GM21723 (cell line): ENCODE results near the gene INSR.

Source experiments
- ATAC-seq: cut with Tn5 transposase; IDR thresholded peaks from one replicate; pipeline ENCODE4 v1.9.1; 2021; ENCODE audit warnings: mild to moderate bottlenecking, moderate library complexity; ENCODE audit not compliant: unreplicated experiment

Gene INSR

DNA sequence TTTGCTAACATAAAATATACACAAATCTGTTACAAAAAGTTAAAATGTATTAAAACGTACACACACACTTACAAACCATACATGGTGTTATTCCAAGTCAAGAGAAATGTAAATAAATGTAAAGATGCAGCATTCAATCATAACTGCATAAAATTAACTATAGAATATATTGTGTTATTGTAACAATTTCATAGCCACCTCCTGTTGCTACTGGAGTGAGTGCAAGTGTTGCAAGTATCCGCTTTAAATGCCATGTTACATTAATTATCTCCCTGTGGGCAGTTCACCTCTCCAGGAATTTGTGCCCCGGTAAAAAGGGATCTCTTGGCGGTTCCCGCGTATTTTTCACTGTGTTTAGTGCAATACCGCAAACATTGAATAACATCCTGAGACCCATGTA is 3.5 kb upstream of the INSR start:
- ATAC-seq, result no peak

DNA sequence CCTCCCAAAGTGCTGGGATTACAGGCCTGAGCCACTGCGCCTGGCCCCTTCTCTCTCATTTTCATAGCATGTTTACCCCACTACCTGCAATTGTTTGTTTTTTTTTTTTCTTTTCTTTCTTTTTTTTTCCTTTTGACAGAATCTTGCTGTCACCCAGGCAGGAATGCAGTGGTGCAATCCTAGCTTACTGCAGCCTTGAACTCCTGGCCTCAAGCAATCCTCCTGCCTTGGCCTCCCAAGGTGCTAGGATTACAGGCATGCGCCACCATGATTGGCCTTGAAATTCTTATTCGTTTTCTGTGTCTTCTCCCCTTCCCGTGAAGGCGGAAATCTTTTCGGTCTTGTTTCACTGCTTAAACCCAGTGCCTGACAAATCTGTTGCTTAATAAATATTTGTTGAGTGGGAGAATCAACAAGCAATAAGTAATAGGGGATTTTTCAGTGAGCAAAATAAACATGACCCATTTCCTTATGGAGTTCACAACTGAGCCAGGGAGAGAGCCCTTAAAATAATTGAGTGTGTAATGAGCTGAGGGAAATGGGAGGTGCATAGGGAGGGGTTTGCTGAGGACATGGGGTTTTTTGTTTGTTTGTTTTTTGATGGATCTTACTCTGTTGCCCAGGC is 1.8 kb upstream of the INSR start:
- ATAC-seq, result no peak

DNA sequence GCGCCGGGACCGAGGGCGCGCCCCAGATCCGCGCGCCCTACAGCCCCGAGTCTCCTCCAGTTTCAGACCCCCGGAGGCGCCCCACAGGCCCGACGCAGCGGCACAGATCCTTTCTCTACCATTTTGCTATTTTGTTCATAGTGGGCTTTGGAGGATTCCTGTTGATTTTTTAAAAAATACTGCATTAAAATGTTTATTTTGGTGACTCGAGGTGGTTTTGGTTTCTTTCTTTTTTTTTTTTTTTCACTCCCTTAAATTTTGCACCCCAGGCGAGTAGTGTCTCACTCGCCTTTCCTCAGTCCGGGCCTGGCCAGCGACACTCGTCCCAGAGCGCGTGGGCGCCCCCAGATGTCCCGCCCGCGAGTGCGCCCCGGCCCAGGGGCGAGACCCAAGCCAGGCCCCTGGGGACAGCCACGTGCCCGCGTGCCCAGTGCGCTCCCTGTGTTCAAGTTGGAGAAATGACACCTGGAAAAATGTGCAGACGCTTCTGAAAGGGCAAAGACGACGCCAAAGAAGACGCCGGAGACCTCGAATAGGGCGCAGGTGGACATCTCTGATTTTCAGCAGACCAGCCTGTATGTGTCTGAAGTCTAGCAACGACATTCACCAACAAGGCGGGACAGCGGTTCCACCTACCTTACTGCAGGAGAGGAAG is 471 bp upstream of the INSR start:
- ATAC-seq, result no peak

DNA sequence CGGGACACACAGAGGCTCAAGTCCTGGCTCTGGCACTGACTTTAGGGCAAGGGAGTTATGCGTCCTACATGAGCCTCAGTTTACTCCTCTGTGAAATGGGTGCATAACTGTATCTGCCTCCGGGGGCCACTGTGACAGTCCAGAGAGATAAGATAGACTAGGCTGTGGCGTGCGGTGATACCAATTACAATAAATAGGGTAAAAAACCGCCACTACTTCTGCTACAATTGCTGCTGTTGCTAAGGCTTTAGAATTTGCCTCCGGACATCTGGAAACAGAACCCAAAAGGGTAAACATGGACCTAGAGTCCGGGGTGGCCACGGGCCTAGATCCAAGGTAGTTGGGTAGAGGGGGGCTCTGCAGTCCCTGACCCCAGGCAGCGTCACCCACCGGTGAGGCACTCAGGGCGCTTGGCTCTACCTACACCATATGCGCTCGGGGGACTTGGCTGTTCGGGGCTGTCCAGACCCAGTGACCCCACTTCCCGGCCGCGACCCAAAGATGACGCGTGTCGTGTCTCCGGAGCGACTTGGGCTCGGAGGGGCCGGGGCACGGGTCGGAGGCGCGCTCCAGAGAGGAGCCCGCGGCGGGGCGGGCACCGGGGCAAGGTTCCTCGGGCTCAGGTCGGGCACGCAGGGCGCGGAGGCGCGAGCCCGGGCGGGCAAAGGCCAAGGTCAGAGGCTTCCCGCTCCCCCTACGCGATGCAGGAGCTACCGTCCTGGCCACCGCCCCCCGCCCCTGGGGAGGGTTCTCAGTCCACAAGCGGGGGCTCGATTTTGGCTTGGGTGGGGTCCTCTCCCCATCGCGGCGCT is 1.1 kb downstream of the INSR start:
- ATAC-seq, result peak; percentile 21

DNA sequence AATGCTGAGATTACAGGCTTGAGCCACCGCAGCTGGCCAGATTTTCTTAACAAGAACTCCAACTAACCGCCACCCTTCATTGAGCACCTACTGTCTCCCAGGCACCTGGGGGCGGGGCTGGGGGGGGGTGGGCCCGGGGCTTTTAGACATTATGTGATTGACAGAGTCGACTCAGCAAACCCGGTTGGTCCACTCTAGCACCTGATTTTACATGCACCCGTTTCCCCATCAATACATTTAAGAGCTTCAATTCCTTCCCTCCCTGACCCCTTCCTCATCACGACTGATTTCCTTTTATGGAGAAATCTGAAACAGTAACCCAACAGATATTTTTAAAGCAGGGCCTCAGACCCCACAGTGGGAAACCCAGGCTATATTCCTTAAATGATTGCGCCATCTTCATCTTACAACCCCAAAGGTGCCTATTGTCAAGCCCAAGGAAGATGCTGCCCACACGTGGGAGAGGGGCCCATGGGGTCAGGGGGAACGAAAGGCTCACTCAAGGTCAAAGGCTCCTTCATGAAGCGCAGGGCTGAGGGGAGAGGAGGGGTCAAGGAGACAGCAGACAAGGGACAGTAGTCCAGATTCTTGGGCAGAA is 1.8 kb downstream of the INSR start:
- no peak for ATAC-seq

DNA sequence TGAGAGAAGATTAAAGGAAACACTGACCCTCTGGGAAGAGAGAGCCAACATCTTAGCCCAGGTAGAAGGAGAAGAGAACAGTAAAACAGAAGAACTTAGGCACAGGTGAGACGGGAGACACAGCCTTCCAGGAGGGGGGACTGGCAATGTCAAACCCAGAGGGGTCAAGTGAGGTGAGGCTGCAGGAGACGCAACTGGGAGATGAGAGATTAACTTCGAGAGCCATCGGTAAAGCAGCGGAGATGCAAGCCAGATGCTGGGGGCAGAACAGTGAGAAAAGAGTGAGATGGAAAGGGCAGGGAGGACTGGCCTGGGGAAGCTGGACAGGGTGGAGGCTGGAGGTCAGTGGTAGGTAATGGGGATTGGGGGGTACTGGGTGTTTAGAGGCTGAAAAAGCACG is 5.2 kb downstream of the INSR start:
- ATAC-seq, result no peak

DNA sequence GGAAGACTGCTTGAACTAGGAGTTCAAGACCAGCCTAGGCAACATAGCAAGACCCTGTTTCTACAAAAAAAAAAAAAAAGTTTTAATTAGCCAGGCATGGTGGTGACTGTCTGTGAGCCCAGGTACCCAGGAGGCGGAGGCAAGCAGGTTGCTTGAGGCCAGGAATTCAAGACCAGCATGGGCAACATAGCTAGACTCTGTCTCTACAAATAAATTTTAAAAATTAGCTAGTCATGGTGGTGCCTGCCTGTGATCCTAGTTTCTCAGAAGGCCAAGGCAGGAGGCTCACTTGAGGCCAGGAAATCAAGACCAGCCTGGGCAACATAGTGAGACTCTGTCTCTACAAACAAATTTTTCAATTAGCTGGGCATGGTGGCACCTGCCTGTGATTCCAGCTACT is 6.1 kb downstream of the INSR start:
- no peak for ATAC-seq

DNA sequence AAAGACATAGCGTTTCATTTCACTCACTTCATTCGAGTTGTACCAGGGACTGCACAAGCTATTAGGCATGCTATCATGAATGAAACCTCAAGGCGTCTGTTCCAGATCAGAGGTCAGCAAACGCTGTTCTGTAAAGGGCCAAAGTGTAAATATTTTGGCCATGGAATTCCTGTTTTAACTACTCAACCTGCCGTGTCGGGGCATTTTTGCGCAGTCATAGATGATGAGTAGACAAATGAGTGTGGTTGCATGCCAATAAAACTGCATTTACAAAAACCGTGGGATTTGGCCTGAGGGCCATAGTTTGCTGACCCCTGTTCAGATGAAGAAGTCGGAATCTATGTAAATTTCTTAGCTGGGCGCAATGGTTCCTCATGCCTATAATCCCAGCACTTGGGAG is 6.5 kb downstream of the INSR start:
- no peak for ATAC-seq

DNA sequence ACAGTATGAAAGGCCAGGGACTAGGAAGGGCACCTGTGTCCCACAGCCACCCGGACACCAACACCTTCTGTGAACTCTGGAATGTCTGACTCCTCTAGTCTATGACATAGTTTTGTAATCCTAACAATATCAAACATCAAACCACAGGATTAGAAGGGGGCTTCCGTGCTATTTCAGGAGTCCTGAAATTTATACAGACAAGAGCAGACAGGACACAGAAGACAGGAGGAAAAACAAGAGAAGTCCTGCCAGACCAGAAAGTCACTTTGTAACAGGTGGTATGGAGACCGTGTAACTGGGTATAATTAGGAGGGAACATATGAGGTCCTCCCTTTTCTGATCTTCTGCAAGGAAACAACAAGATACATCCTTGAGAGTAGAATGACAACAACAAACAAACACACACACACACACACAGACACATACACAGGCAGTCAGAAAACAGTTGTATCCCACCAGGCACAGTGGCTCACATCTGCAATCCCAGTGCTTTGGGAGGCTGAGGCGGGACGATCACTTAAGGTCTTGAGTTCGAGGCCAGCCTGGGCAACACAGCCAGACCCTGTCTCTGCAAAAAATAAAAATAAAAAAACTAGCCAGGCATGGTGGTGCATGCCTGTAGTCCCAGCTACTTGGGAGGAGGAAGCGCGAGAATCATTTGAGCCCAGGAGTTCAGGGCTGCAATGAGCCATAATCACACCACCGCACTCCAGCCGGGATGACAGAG is 13.1 kb downstream of the INSR start:
- no peak for ATAC-seq

DNA sequence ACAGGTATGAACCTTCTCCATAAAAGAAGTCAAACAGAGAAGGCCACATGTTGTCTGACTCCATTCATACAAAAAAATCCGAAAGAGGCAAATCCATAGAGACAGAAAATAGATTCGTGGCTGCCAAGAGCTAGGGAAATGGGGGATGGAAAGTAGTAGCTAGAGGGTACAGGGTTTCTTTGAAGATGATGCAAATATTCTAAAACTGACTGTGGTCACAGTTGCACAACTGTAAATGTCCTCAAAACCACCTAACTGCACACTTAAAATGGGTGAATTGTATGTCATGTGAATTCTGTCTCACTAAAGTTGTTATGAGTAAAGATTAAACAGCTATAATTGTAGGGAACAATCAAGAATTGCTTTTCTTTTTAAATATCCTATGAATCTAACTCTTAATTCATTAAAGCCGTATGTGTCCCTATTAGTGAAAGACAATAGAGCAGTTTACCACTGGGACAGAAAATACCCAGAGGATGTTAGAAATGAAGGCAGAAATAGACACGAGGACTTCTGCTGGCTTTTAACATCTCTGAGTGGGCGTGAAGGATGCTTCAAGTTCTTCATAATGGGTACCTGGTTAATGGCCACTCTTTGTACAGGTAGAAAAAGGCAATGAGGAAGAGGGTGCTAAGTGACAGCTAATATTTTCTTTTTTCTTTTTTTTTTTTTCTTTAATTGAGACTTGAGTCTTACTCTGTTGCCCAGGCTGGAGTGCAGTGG is 21.2 kb downstream of the INSR start:
- ATAC-seq, result peak; percentile 79

DNA sequence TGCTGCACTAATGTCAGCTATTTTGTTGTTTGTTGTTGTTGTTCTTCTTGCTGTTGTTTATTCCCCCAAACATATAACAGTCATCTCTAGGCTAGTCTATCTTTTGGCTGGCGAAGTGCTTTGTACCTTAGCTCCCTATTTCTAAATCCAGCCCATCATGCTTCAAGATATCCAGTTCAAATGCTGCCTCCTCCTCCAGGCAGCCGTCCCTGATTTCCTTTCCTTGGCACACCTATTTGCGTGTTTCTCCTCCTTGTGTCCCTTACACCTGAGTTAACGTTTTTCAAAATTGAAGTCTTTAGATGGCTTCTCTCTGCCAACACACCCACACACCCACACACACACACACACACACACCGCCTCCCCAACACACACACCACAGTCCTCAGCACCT is 25.5 kb downstream of the INSR start:
- no peak for ATAC-seq

DNA sequence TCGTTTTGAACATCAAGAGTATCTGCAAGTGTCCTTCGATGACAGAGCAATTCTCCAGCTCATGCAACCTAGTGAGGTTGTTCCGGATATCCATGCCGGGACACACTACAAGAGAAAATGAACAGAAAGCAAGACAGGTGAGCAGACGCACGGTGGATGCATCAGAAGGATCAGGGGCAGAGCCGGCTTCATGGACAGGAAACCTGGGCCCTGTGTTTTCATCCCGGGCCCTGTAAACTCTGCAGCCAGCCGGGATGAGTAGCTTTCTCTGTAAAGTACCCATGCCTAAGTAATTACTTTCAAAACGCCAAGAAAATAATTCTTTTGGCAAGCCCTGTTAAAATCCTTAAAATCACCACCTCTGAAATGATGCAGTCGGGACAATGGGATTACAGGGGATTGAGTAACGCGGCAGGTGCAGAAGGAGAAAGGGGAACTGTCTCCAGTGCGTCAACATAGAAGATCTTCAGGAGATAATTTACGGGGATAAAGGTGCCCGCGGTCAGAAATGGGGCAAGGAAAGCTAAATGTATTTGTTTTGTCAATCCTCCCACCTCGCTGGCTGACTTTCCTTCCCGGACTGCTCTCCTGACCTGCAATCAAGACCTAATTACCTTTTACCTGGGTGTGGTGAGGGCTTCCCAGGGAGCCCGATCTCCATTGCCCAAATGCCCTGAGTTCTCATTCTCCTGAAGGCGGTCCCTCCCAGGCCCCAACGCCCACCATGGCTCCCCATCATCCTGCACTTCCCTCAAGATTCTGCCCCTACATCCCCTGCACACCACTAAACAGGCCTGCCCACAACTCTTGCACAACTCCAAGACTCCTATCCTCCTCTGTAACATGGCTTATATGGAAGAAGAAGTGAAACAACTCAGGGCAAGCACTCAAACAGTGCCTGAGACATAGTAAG is 26.2 kb downstream of the INSR start:
- no peak for ATAC-seq

DNA sequence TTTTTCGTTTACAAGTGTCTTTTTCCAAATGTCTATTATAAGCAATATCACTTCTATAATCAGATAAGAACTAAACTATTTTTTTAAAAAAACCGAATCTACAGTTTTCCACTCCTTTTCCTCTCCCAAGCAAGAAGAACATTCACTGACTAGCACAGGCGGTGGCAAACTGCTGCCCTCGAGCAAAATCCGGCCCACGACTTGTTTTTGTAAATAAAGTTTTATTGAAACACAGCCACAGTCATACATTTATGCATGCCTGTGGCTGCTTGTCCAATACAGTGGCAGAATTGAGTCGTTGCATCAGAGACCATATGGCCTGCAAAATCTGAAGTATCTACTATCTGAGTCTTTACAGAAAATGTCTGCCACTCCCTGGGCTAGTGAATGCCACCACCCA is 27.4 kb downstream of the INSR start:
- no peak for ATAC-seq

DNA sequence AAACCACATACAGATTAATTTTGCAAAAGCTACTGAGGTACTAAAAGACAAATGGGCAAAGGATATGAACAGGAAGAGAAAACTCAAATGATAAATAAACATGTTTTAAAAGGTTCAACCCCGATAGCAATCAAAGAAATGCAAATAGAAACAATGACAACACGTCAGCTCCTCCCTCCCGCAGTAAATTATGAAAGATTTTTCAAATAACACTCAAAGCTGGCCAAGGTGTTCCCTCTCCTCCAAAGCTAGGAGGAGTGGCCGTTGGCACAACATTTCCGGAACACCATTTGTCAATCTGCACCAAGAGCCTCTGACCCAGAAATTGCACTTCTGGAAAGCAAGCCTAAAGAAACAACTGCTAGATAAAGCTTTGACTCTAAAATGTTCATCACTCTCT is 28.3 kb downstream of the INSR start:
- no peak for ATAC-seq

DNA sequence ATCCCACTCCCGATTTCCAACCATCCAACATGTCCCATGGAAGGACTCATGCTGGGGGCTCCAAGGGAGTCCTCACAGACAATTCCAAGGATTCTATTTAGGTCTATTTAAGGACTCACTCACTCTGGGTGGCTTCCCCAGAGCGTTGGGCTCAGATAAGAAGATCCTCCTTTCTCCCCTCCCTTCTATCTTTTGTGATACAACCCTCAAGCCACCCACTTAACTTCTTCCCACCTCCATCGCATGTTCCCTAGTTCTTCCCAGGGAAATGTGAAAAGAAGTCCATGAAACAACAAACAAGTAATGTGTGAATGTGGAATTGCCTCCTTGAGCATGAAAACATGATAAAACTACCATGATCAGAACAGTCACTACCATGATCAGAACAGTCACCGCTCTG is 29.4 kb downstream of the INSR start:
- ATAC-seq, result no peak

DNA sequence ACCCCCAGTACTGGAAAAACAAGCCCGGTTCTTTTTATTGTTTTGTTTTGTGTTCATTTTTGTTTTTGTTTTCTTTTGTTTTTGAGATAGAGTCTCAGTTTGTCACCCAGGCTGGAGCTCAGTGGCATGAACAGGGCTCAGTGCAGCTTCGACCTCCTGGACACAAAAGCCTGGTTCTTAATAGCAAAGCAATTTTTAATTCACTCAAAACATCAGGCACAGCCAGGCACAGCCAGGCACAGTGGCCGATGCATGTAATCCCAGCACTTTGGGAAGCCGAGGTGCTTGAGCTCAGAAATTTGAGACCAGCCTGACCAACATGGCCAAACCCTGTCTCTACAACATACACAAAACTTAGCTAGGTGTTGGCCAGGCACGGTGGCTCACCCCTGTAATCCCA is 30.7 kb downstream of the INSR start:
- no peak for ATAC-seq

DNA sequence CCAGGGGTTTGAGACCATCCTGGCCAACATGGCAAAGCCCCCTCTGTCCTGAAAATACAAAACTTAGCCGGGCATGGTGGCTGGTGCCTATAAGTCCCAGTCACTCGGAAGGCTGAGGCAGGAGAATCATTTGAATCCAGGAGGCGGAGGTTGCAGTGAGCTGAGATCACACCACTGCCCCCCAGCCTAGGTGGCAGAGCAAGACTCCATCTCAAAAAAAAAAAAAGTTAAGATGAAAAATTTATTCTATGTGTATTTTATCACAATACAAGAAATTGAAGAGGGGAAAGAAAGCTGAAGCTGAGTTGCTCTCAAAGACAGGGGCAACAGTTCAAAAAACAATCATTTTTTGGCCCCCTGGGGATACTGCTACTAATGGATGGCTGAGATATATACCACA is 31.1 kb downstream of the INSR start:
- no peak for ATAC-seq

DNA sequence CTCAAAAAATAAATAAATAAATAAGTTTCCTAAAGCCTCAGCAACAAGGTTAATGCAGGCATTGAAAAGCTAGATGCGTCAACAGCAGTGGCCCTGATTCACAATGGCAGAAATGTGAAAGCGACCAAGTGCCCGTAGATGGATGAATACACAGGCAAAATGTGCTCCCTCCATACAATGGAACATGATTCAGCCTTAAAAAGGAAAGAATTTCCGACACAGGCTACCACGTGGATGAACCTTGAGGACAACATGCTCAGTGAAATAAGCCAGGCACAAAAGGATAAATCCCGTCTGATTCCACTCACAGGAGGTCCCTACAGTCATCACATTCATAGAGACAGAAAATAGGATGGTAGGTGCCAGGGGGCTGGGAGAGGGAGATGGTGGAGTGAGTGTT is 31.7 kb downstream of the INSR start:
- ATAC-seq, result no peak

DNA sequence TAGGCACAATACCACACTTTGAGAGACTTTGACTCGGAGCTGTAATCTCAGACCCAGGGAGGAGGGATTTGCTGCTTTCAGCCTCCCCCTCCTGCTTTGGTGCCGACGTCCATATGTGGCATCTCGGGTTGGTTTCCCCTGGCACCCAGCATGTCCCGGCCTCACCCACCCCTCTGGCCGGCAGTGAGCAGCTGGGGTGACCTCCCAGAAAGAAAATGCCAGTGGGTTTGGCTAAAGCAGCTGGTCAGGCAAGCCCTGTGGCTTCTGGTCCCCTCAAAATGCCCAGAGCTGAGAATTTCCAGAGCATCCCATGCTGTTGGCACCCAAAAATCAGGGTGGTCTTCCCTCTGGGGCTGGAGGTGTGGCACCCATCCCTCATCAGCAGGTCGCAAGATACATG is 34.1 kb downstream of the INSR start:
- no peak for ATAC-seq
